H1 (cell line): ENCODE results near the gene FHIP1B. TPM values are rescaled to one million over a fixed set of nuclear protein-coding genes. Genes with fewer than 3 reads are reported as not detected.

Experiments
- CTCF ChIA-PET: fragments of 300-600 bp; sonication (Branson Sonifier 250); formaldehyde crosslinking; loops from one replicate; lab custom pipeline; 2021; ENCODE audit not compliant: partially characterized antibody; lab: Charles Lee
- POLR2A ChIA-PET: fragments of 300-600 bp; sonication (Branson Sonifier 250); formaldehyde crosslinking; loops from one replicate; lab custom pipeline; 2021; ENCODE audit warnings: inconsistent platforms; ENCODE audit not compliant: partially characterized antibody; lab: Charles Lee
- DNase-seq, 2 experiments: peaks; one replicate each; pipeline versions ENCODE4 v3.0.0 to v3.0.0-alpha.2; 2010 to 2022; ENCODE audit warnings: low spot score in 2 of 2, low read depth in 1 of 2, mixed read lengths in 1 of 2
- FAIRE-seq: peaks from 2 replicates; lab custom pipeline; 2011; peaks lifted over from hg19 to GRCh38; lab: Jason Lieb, UNC
- H2AFZ ChIP-seq: 2 replicates; pipeline ENCODE4 v1.8.1; 2012; ENCODE audit warnings: low read length, inconsistent platforms
- H2AK5ac ChIP-seq: 2 replicates; pipeline ENCODE4 v1.6.1; 2013; ENCODE audit warnings: low read depth, low read length
- H2BK120ac ChIP-seq: replicated peaks from 2 replicates; pipeline ENCODE3; 2013; ENCODE audit warnings: low read depth, low read length, inconsistent platforms
- H2BK12ac ChIP-seq: 2 replicates; pipeline ENCODE4 v1.6.1; 2013; ENCODE audit warnings: low read depth, low read length
- H2BK15ac ChIP-seq: 2 replicates; pipeline ENCODE4 v1.6.1; 2013; ENCODE audit warnings: low read length
- H2BK20ac ChIP-seq: 2 replicates; pipeline ENCODE4 v1.6.1; 2013; ENCODE audit warnings: low read length
- H2BK5ac ChIP-seq: 2 replicates; pipeline ENCODE4 v1.6.1; 2013; ENCODE audit warnings: low read depth, low read length
- H3K14ac ChIP-seq: 2 replicates; pipeline ENCODE4 v1.6.1; 2013; ENCODE audit warnings: inconsistent platforms; ENCODE audit not compliant: insufficient read length
- H3K18ac ChIP-seq: 2 replicates; pipeline ENCODE4 v1.6.1; 2013; ENCODE audit warnings: low read length; ENCODE audit errors: extremely low read depth
- H3K23ac ChIP-seq: 2 replicates; pipeline ENCODE4 v1.6.1; 2013; ENCODE audit warnings: inconsistent platforms; ENCODE audit not compliant: insufficient read length
- H3K23me2 ChIP-seq: 2 replicates; pipeline ENCODE4 v1.6.1; 2013; ENCODE audit warnings: low read depth, low read length
- H3K27ac ChIP-seq: 2 replicates; pipeline ENCODE4 v1.6.1; 2011; ENCODE audit warnings: low read depth, low read length, inconsistent platforms
- H3K27me3 ChIP-seq, 4 experiments: replicated peaks in 1 of 4; 1 replicate in 1 of 4; 2 replicates in 3 of 4; pipeline versions ENCODE4 v1.6.1 to v1.8.1; 2011 to 2013; ENCODE audit warnings: low read length in 3 of 4, mild to moderate bottlenecking in 3 of 4, inconsistent platforms in 2 of 4, mixed read lengths in 2 of 4, moderate library complexity in 1 of 4; ENCODE audit not compliant: control insufficient read depth in 3 of 4, insufficient read depth in 3 of 4; ENCODE audit errors: extremely low read depth in 1 of 4
- H3K36me3 ChIP-seq, 4 experiments: 2 replicates each; pipeline versions ENCODE4 v1.6.1 to v1.8.1; 2011 to 2013; ENCODE audit warnings: mild to moderate bottlenecking in 4 of 4, low read length in 3 of 4, moderate library complexity in 2 of 4, control low read depth in 1 of 4, inconsistent platforms in 1 of 4; ENCODE audit not compliant: insufficient read depth in 4 of 4, control insufficient read depth in 2 of 4
- H3K4ac ChIP-seq: replicated peaks from 2 replicates; pipeline ENCODE3; 2013; ENCODE audit warnings: low read length, low read depth, mixed read lengths, inconsistent platforms; ENCODE audit not compliant: insufficient read length
- H3K4me1 ChIP-seq, 4 experiments: replicated peaks in 1 of 4; 1 replicate in 1 of 4; 2 replicates in 3 of 4; pipeline versions ENCODE4 v1.6.1 to v1.8.1; 2011 to 2013; ENCODE audit warnings: low read length in 3 of 4, inconsistent platforms in 2 of 4, mixed read lengths in 1 of 4; ENCODE audit not compliant: insufficient read depth in 4 of 4, control insufficient read depth in 3 of 4
- H3K4me2 ChIP-seq, 2 experiments: 2 replicates each; pipeline versions ENCODE4 v1.6.1 to v1.8.1; 2011 to 2013; ENCODE audit warnings: low read depth in 2 of 2, low read length in 2 of 2, control low read depth in 1 of 2, inconsistent platforms in 1 of 2, mild to moderate bottlenecking in 1 of 2; ENCODE audit not compliant: insufficient read depth in 1 of 2
- H3K4me3 ChIP-seq, 4 experiments: fragments of 200-600, 300-600 bp in 1 of 4; sonication (generic), shearing (Covaris generic), sonication (Bioruptor Twin) in 1 of 4; 2 replicates each; pipeline versions ENCODE4 v1.5.1 to v1.8.1; 2011 to 2016; ENCODE audit warnings: low read length in 4 of 4, low read depth in 3 of 4, control low read depth in 2 of 4, inconsistent platforms in 2 of 4, mild to moderate bottlenecking in 2 of 4, mixed read lengths in 1 of 4, moderate library complexity in 1 of 4; ENCODE audit not compliant: insufficient read depth in 2 of 4; ENCODE audit errors: extremely low read depth in 1 of 4
- H3K56ac ChIP-seq: replicated peaks from 2 replicates; pipeline ENCODE3; 2013; ENCODE audit warnings: low read depth, mild to moderate bottlenecking, mixed read lengths, low read length, inconsistent platforms; ENCODE audit not compliant: insufficient read length
- H3K79me1 ChIP-seq: 2 replicates; pipeline ENCODE4 v1.6.1; 2013; ENCODE audit warnings: low read depth, low read length, control low read depth
- H3K79me2 ChIP-seq, 2 experiments: 2 replicates each; pipeline versions ENCODE4 v1.6.1 to v1.8.1; 2012 to 2013; ENCODE audit warnings: low read length in 2 of 2, mild to moderate bottlenecking in 2 of 2, inconsistent platforms in 1 of 2; ENCODE audit not compliant: insufficient read depth in 2 of 2, control insufficient read depth in 1 of 2
- H3K9ac ChIP-seq, 4 experiments: replicated peaks in 1 of 4; 1 replicate in 1 of 4; 2 replicates in 3 of 4; pipeline versions ENCODE4 v1.6.1 to v1.8.1; 2011 to 2013; ENCODE audit warnings: low read depth in 3 of 4, low read length in 3 of 4, control low read depth in 2 of 4, mild to moderate bottlenecking in 2 of 4, moderate library complexity in 2 of 4, inconsistent platforms in 1 of 4; ENCODE audit errors: extremely low read depth in 1 of 4
- H3K9me3 ChIP-seq, 2 experiments: 2 replicates each; pipeline versions ENCODE4 v1.6.1 to v1.8.1; 2012 to 2013; ENCODE audit warnings: mild to moderate bottlenecking in 2 of 2, moderate library complexity in 2 of 2, control low read depth in 1 of 2, inconsistent platforms in 1 of 2, low read depth in 1 of 2, low read length in 1 of 2, mixed read lengths in 1 of 2; ENCODE audit not compliant: insufficient read depth in 2 of 2
- H4K20me1 ChIP-seq, 2 experiments: replicated peaks in 1 of 2; 2 replicates each; pipeline versions ENCODE3 to v1.8.1; 2011 to 2013; ENCODE audit warnings: inconsistent platforms in 2 of 2, low read length in 2 of 2, mild to moderate bottlenecking in 1 of 2; ENCODE audit not compliant: insufficient read depth in 2 of 2, control insufficient read depth in 1 of 2
- H4K5ac ChIP-seq: 2 replicates; pipeline ENCODE4 v1.6.1; 2013; ENCODE audit warnings: low read length, low read depth, mixed read lengths, inconsistent platforms; ENCODE audit not compliant: insufficient read length
- H4K8ac ChIP-seq: 2 replicates; pipeline ENCODE4 v1.8.0; 2013; ENCODE audit warnings: mild to moderate bottlenecking, moderate library complexity, low read length, inconsistent platforms; ENCODE audit not compliant: insufficient read depth; ENCODE audit errors: extremely low read depth
- H4K91ac ChIP-seq: replicated peaks from 2 replicates; pipeline ENCODE3; 2013; ENCODE audit warnings: low read length, mixed read lengths, inconsistent platforms; ENCODE audit not compliant: insufficient read length
- BACH1 ChIP-seq: IDR thresholded peaks from 2 replicates; pipeline ENCODE4 v1.6.1; 2012; ENCODE audit warnings: low read length, improper control_type of control experiment
- BCL11A ChIP-seq, 2 experiments: IDR thresholded peaks; one replicate each; pipeline ENCODE4 v1.6.1; 2011; ENCODE audit warnings: low read depth in 2 of 2, low read length in 2 of 2, mild to moderate bottlenecking in 2 of 2
- CBX5 ChIP-seq: fragments of 300-800, 300-1000 bp; sonication (generic); IDR thresholded peaks from 2 replicates; pipeline ENCODE4 v1.7.1; 2016; ENCODE audit warnings: antibody characterized with exemption, low read length, low read depth
- E2F6 ChIP-seq: IDR thresholded peaks from 2 replicates; pipeline ENCODE4 v1.6.1; 2012; ENCODE audit warnings: inconsistent platforms
- EP300 ChIP-seq, 2 experiments: IDR thresholded peaks; 1 replicate in 1 of 2; 2 replicates in 1 of 2; pipeline ENCODE4 v1.6.1; 2011 to 2012; ENCODE audit warnings: low read depth in 2 of 2, low read length in 2 of 2, mild to moderate bottlenecking in 2 of 2, borderline replicate concordance in 1 of 2, inconsistent platforms in 1 of 2, moderate library complexity in 1 of 2
- KDM1A ChIP-seq: fragments of 200-600, 300-600 bp; sonication (generic); IDR thresholded peaks from 2 replicates; pipeline ENCODE4 v1.7.1; 2016; ENCODE audit warnings: mild to moderate bottlenecking, low read length, borderline replicate concordance
- POLR2A ChIP-seq, 2 experiments: IDR thresholded peaks; 1 replicate in 1 of 2; 2 replicates in 1 of 2; pipeline ENCODE4 v1.6.1; 2011; ENCODE audit warnings: low read depth in 2 of 2, low read length in 2 of 2, mild to moderate bottlenecking in 2 of 2; ENCODE audit errors: control extremely low read depth in 1 of 2
- POU5F1 ChIP-seq: IDR thresholded peaks from 2 replicates; pipeline ENCODE4 v1.6.1; 2011; ENCODE audit warnings: low read depth, mild to moderate bottlenecking, low read length, moderate library complexity
- SIX5 ChIP-seq: IDR thresholded peaks from 2 replicates; pipeline ENCODE4 v1.6.1; 2011; ENCODE audit warnings: mild to moderate bottlenecking, low read depth, low read length
- WGBS, 2 experiments: shearing (Covaris generic) in 1 of 2; methylation state at CpG; one replicate each; pipeline versions ENCODE4 v1.1.6 to v1.1.7; 2013 to 2015; ENCODE audit warnings: low lambda C conversion rate in 2 of 2, mixed read lengths in 2 of 2, inconsistent platforms in 1 of 2, low coverage in 1 of 2, missing lambda C conversion rate in 1 of 2; ENCODE audit not compliant: insufficient replicate concordance in 2 of 2, insufficient coverage in 1 of 2, insufficient read length in 1 of 2; ENCODE audit errors: extremely low coverage in 1 of 2, missing lambda C conversion rate in 1 of 2; 5-methylcytosine and 5-hydroxymethylcytosine counted together
- polyA plus RNA-seq, 7 experiments: library from polyadenylated mRNA; depleted of rRNA in 3 of 7; stranded (reverse) in 5 of 7; unstranded in 2 of 7; fragments of >200 nt in 5 of 7; fragments of 200-250 nt in 2 of 7; gene quantifications; 1 replicate in 5 of 7; 2 replicates in 1 of 7; 4 replicates in 1 of 7; pipeline versions ENCODE4 v1.2.1 to v1.2.3, GENCODE V29; 2011 to 2013; ENCODE audit warnings: missing spikeins in 2 of 7, mixed read lengths in 2 of 7
- total RNA-seq: library from RNA; stranded (reverse); fragmentation: NEBNext Ultra II Directional; extraction: Animal tissue kit (Norgen Biotek cat#: 25700); gene quantifications from 2 replicates; pipeline ENCODE4 v1.2.1, GENCODE V29; 2021

The FHIP1B gene
- total and polyA plus RNA-seq, 2 of the 8 experiments (the other 6 are each of a cell fraction or from before 2014, with no cell fraction given): 16.8 to 41.9 TPM

GRCh38 chr11:6233984-6234386 is 451 bp downstream of the FHIP1B start:
- Histone ChIP-seq H3K27ac (peak overlapping the region; percentile 61), H4K8ac (peak overlapping the region; percentile 88; the same call in 1 of the 2 replicates), H2AFZ (peak overlapping the region; percentile 90; the same call in 1 of the 2 replicates), H3K4me3 (peak overlapping the region; percentile 88 to 98 (median 94)), H3K36me3 (no peaks in the 10 kb centered on the region), H3K79me1 (peaks cover 2% of the 10 kb centered on the region; the same call in 1 of the 2 replicates), H2BK120ac (no peak overlapping the region), H3K14ac (no peak overlapping the region), H3K18ac (no peak overlapping the region), H4K5ac (no peak overlapping the region), H3K23ac (no peak overlapping the region), H4K91ac (no peak overlapping the region), H3K4me2 (peak overlapping the region; percentile 81 to 94), H3K27me3 (0 out of 7 replicates have a peak, but pooled peaks cover 0 to 2% (median 0%) of the 10 kb centered on the region in 4 experiments), H3K79me2 (peaks cover 3 to 47% of the 10 kb centered on the region in 2 experiments; a peak in 3 of 4 replicates), H2BK20ac (no peak overlapping the region), H2BK12ac (no peak overlapping the region), H3K23me2 (peaks cover 9% of the 10 kb centered on the region), H3K4me1 (peaks cover 0 to 5% (median 2%) of the 10 kb centered on the region in 4 experiments; a peak in 2 of 7 replicates), H3K56ac (peak overlapping the region; percentile 74), H3K9ac (peak overlapping the region; percentile 64 to 87 (median 86)), H2AK5ac (no peak overlapping the region), H3K9me3 (no peaks in the 10 kb centered on the region), H2BK15ac (no peak overlapping the region), H3K4ac (no peak overlapping the region), H4K20me1 (peaks cover 2 to 5% of the 10 kb centered on the region in 2 experiments), H2BK5ac (no peak overlapping the region)
- DNase-seq (no peak), FAIRE-seq (no peak)
- ChIA-PET CTCF (interaction anchor here (0.9 to 7.1 kb wide), 8 partner anchors 17 to 242 kb away, joined by 3 to 51 read pairs (median 4); partner anchors contain the start of gene CCKBR), POLR2A (interaction anchor here (0.6 to 1.3 kb wide), 5 partner anchors 8 to 765 kb away, joined by 3 to 4 read pairs (median 3); partner anchors contain the start of gene CAVIN3)
- TF ChIP-seq SIX5 (no peak), KDM1A (no peak), POU5F1 (no peak), POLR2A (IDR thresholded peaks at IDR 0.05; ENCODE audit: control extremely low read depth in 1 of 2, low read depth in 2 of 2, low read length in 2 of 2) (no peak), BACH1 (no peak), EP300 (IDR thresholded peaks at IDR 0.05; ENCODE audit: borderline replicate concordance in 1 of 2, low read depth in 2 of 2, low read length in 2 of 2) (no peak), E2F6 (peak; percentile 63), CBX5 (no peak), BCL11A (IDR thresholded peaks at IDR 0.05; ENCODE audit: low read depth in 2 of 2, low read length in 2 of 2) (no peak)
- 3% methylated on average over 10 of the region's 10 CpGs; no CpG with 5 or more reads in 1 of the 2 experiments for WGBS, 2 experiments
